ENCODE measurements around the gene MAP3K7.

- TF ChIP-seq POLR2AphosphoS5 (IDR thresholded peaks at IDR 0.05; ENCODE audit: low read depth) (no peak), ZNF462 (CRISPR knock-in tag; IDR thresholded peaks at IDR 0.05) (no peak), CTCF (conservative IDR thresholded peaks at IDR 0.05; ENCODE audit: low read depth in 2 of 2) (no peak), JUNB (IDR thresholded peaks at IDR 0.05; ENCODE audit: unreplicated experiment) (no peak), ETS1 (IDR thresholded peaks at IDR 0.05) (no peak), STAT1 (IDR thresholded peaks at IDR 0.05; ENCODE audit: unreplicated experiment) (no peak), REST (IDR thresholded peaks at IDR 0.05; ENCODE audit: unreplicated experiment) (no peak)
Measured at GRCh38 chr6:90547991-90548390, 38.9 kb downstream of the MAP3K7 start.

All from GM23338 (cell line).